PFSK-1 (cell line): Measurements from ENCODE around the gene MSTN.

Source experiments
- FOXP2 ChIP-seq: optimal IDR thresholded peaks from 2 replicates; pipeline ENCODE3; 2011; ENCODE audit warnings: borderline replicate concordance, control low read depth, inconsistent platforms; ENCODE audit not compliant: insufficient read depth; ENCODE audit errors: extremely low read length, extremely low read depth
- POLR2AphosphoS5 ChIP-seq: IDR thresholded peaks from 2 replicates; pipeline ENCODE4 v1.6.1; 2012; ENCODE audit warnings: low read depth, mild to moderate bottlenecking, control low read depth, low read length, moderate library complexity
- REST ChIP-seq, 2 experiments: IDR thresholded peaks; 2 replicates each; pipeline versions ENCODE4 v1.6.1 to v1.8.0; 2011 to 2012; ENCODE audit warnings: low read depth in 2 of 2, low read length in 2 of 2, control low read depth in 1 of 2, inconsistent platforms in 1 of 2, mild to moderate bottlenecking in 1 of 2, moderate library complexity in 1 of 2; ENCODE audit not compliant: insufficient read depth in 1 of 2
- SIN3A ChIP-seq: IDR thresholded peaks from 2 replicates; pipeline ENCODE4 v1.6.1; 2012; ENCODE audit warnings: mild to moderate bottlenecking, low read length, moderate library complexity, borderline replicate concordance; ENCODE audit not compliant: insufficient read depth
- TAF1 ChIP-seq: IDR thresholded peaks from 2 replicates; pipeline ENCODE4 v1.6.1; 2012; ENCODE audit warnings: low read length, control low read depth, borderline replicate concordance; ENCODE audit not compliant: insufficient read depth

Gene MSTN

GRCh38 chr2:190088917-190089316 is 26.4 kb upstream of the MSTN start:
- no peak for TF ChIP-seq FOXP2
- TF ChIP-seq SIN3A, result no peak
- TF ChIP-seq POLR2AphosphoS5, result no peak
- no peak for TF ChIP-seq TAF1
- no peak for TF ChIP-seq REST (IDR thresholded peaks at IDR 0.05; ENCODE audit: insufficient read depth in 1 of 2, low read depth in 2 of 2, low read length in 2 of 2)

DNA sequence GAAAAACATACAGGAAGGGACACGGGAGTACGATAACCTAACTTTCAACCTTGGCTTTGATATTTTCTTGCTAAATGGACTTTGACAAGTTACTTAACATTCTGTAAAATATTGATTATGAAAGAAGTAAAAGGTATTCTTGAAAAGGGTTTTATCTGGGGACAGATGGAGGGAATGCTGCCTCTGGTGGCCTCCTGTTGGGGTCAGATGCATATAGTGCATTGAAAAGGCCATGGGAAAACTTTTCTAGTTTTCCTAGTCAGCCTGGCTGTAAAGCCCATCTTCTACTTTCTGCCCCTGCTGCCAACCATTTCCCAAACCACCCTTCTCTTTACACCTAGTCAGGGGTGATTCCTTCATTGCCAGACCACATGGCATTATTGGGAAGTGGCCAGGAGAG is 22.2 kb upstream of the MSTN start:
- TF ChIP-seq SIN3A, result no peak
- TF ChIP-seq TAF1, result no peak
- no peak for TF ChIP-seq REST (IDR thresholded peaks at IDR 0.05; ENCODE audit: insufficient read depth in 1 of 2, low read depth in 2 of 2, low read length in 2 of 2)
- TF ChIP-seq FOXP2, result no peak
- no peak for TF ChIP-seq POLR2AphosphoS5

DNA sequence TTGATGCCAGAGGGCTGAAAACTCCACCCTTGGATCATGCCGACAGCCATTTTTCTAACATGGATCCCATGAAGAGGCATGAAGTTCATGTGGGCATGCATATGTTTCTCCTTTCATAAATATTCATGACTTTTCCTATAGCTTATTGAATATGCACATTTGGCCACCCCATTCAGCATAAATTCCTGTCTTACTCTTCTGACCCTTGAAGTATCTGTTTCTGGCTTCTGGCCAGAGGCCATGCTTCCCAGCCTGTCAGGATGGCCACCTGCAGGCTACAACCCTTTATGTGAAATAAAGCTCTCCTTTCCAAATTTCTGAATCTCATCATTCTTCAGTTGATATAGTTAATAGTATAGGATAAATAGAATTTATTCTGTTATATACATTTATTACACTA is 19.6 kb upstream of the MSTN start:
- TF ChIP-seq POLR2AphosphoS5 (no peak), SIN3A (no peak), REST (IDR thresholded peaks at IDR 0.05; ENCODE audit: insufficient read depth in 1 of 2, low read depth in 2 of 2, low read length in 2 of 2) (no peak), FOXP2 (no peak)

- TF ChIP-seq TAF1 (no peak), FOXP2 (no peak), REST (IDR thresholded peaks at IDR 0.05; ENCODE audit: insufficient read depth in 1 of 2, low read depth in 2 of 2, low read length in 2 of 2) (no peak), POLR2AphosphoS5 (no peak), SIN3A (no peak)
Measured at GRCh38 chr2:190080527-190081049, 18.1 kb upstream of the MSTN start.

- TF ChIP-seq FOXP2, result no peak
Measured at GRCh38 chr2:190079160-190079559, 16.6 kb upstream of the MSTN start.

- TF ChIP-seq SIN3A, result no peak
- no peak for TF ChIP-seq TAF1
- TF ChIP-seq REST (IDR thresholded peaks at IDR 0.05; ENCODE audit: insufficient read depth in 1 of 2, low read depth in 2 of 2, low read length in 2 of 2), result no peak
- no peak for TF ChIP-seq POLR2AphosphoS5
- no peak for TF ChIP-seq FOXP2
Measured at GRCh38 chr2:190075623-190076022, 13.1 kb upstream of the MSTN start.
